Activated naive CD8-positive, alpha-beta T cell treated with anti-CD3 and anti-CD28 coated beads for 36 hours (primary cell): ENCODE results near the gene SNRNP25. TPM values are rescaled to one million over a fixed set of nuclear protein-coding genes. Genes with fewer than 3 reads are reported as not detected.

Source experiments
- total RNA-seq, 2 experiments: library from RNA; stranded (reverse); gene quantifications; one replicate each; pipeline ENCODE4 v1.2.3, GENCODE V29; 2021

SNRNP25 gene
- total RNA-seq, 2 experiments from 2014 or later: 98.4 to 103 TPM

Other genes with a start within 250 kb of the SNRNP25 start
- gene POLR3K, start 220 bp upstream of the SNRNP25 start, total RNA-seq: 10 to 100 TPM; 55.3 to 56.0 TPM
- gene RHBDF1, start 18.8 kb downstream of the SNRNP25 start, total RNA-seq: under 1 TPM in 1 of 2 experiments, not detected in 1; 0.41 TPM
- gene MPG, start 24.4 kb downstream of the SNRNP25 start, total RNA-seq: 10 to 100 TPM; 51.6 to 56.7 TPM
- gene NPRL3, start 84.8 kb downstream of the SNRNP25 start, total RNA-seq: 10 to 100 TPM; 45.4 to 45.8 TPM
- gene HBZ, start 98.8 kb downstream of the SNRNP25 start, total RNA-seq: not detected
- gene HBM, start 112.2 kb downstream of the SNRNP25 start, total RNA-seq: not detected
- gene HBA2, start 119.0 kb downstream of the SNRNP25 start, total RNA-seq: not detected
- not detected for gene HBA1, start 122.9 kb downstream of the SNRNP25 start, total RNA-seq
- gene HBQ1, start 126.6 kb downstream of the SNRNP25 start, total RNA-seq: 1 to 10 TPM; 1.2 to 2.0 TPM
- 10 to 100 TPM; 61.9 to 65.3 TPM for gene LUC7L, start 175.6 kb downstream of the SNRNP25 start, total RNA-seq
- 10 to 100 TPM; 20.9 to 24.1 TPM for gene FAM234A, start 181.0 kb downstream of the SNRNP25 start, total RNA-seq
- gene RGS11, start 222.1 kb downstream of the SNRNP25 start, total RNA-seq: not detected
- not detected for gene ARHGDIG, start 226.8 kb downstream of the SNRNP25 start, total RNA-seq
- gene PDIA2, start 229.3 kb downstream of the SNRNP25 start, total RNA-seq: not detected